Fibroblast of lung (primary cell): ENCODE measurements around the gene PIGR.

Experiments used
- EZH2 ChIP-seq: IDR thresholded peaks from 2 replicates; pipeline ENCODE4 v1.5.1; 2012; ENCODE audit warnings: low read length, control low read depth, mild to moderate bottlenecking; ENCODE audit errors: missing control alignments
- TF ChIP-seq, protein P1 (sequence below), 2 donors: IDR thresholded peaks in 1 of 2; conservative IDR thresholded peaks in 1 of 2; 1 replicate in 1 of 2; 2 replicates in 1 of 2; pipeline ENCODE4 v1.5.1; 2011 to 2012; ENCODE audit warnings: low read length in 2 of 2, control low read depth in 1 of 2, inconsistent platforms in 1 of 2, low read depth in 1 of 2, mild to moderate bottlenecking in 1 of 2

DNA sequence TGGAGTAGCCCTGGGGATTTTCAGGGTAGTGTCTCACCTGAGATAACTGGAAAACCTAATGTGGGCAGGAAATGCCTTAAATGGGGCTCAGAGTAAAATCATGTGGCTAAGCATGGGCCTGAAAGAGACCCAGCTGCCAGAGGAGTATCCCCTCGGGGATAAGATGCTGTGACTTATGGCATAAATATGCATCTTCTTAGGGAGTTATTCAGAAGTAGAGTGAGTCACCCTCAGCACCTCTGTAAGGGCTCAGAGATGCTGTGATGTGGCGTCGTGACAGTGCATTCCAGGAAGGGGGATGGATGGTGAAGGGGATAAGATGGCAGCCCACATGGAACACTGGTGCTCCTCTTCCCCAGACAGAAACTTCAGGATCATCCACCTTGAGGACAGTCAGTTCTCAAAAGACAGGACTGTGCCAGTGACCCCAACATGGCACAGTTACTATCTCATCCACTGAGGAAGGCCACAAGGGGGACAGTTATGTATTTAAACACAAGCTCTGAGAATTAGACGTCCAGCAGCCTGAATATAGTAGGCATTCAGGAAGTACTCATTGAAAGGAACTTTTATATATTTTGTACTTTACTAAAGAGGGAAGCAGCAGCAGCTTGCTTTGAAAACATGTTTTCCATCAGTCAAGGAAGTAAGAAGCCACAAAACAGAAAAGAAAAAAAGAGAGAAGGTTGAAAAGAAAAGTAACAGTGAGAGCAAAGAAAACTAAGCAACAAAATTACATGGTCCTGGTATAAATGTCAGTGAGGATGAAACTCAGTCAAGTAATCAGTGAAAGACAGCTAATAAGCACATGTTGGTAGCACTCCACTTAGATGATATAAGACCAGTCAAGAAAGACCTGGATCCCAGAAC is 40.7 kb downstream of the PIGR start:
- TF ChIP-seq, protein P1, sequence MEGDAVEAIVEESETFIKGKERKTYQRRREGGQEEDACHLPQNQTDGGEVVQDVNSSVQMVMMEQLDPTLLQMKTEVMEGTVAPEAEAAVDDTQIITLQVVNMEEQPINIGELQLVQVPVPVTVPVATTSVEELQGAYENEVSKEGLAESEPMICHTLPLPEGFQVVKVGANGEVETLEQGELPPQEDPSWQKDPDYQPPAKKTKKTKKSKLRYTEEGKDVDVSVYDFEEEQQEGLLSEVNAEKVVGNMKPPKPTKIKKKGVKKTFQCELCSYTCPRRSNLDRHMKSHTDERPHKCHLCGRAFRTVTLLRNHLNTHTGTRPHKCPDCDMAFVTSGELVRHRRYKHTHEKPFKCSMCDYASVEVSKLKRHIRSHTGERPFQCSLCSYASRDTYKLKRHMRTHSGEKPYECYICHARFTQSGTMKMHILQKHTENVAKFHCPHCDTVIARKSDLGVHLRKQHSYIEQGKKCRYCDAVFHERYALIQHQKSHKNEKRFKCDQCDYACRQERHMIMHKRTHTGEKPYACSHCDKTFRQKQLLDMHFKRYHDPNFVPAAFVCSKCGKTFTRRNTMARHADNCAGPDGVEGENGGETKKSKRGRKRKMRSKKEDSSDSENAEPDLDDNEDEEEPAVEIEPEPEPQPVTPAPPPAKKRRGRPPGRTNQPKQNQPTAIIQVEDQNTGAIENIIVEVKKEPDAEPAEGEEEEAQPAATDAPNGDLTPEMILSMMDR (conservative IDR thresholded peaks at IDR 0.05 in 1 of 2, IDR thresholded peaks at IDR 0.05 in 1 of 2; ENCODE audit: low read depth in 1 of 2, low read length in 2 of 2), result no peak
- no peak for TF ChIP-seq EZH2
